GM19328 (cell line): ENCODE data around the gene PLAC1.

ENCODE experiments used
- ATAC-seq: cut with Tn5 transposase; IDR thresholded peaks from one replicate; pipeline ENCODE4 v1.9.1; 2021; ENCODE audit warnings: mild to moderate bottlenecking, moderate library complexity; ENCODE audit not compliant: unreplicated experiment

The PLAC1 gene

DNA sequence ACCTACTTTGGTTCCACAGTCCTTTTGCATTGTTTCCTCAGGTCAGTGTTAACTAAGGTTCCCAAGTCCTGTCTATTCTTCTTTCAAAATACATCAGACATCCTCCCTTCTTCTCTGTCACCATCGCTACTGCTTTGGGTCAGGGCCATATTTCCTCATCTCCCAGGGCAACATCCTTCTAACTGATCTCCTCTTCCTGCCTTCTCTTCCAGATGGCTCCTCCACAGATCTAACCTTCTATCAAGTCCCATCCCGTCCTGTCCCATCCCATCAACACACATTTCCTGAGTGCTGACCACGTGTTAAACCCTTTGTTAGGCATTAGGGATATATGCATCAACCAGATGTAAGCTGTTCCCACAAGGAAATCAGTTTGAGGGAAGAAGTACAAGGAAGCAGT is 25.9 kb downstream of the PLAC1 start:
- ATAC-seq = no peak

DNA sequence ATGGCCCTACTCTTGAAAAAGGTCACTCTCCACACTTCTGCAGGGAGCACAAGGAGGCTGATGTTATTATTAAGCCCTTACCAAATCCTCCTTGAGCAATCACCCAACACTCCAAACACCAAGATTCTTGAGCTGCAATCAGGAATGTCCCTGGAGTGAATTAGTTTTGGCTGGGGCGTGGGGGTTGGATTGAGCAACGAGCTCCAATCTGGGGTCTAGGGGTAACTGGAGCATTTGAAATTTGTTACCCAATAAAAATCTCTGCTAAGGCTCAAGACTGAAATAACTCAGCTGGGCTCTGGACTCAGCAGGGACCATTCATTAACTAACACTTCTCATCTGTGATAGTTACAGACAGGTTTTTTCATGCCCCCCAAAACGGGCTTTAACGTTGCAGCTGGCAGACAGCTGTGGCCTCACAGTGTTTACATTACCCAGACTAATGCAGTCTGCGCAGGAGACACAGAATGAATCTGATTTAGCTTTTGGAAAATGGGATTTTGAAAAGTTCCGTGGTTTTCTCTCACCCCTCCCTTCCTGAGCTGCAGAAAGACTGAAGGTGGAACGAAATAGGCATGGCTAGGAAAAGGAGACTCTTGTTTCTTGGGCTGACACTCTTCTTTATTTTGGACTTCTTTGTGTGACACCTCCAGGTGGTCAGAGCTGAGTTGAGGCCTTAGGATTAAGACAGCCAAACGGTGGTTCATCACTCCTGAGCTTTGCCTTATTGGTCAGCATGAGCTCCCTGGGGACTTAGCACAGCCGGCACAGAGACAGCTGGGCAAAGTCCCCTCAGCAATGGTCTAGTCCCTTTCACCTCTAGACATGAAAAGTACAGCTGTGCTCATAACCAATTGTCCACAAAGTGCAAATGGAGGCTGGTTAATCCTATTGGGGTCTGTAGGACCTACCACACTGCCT is 26.6 kb downstream of the PLAC1 start:
- no peak for ATAC-seq

DNA sequence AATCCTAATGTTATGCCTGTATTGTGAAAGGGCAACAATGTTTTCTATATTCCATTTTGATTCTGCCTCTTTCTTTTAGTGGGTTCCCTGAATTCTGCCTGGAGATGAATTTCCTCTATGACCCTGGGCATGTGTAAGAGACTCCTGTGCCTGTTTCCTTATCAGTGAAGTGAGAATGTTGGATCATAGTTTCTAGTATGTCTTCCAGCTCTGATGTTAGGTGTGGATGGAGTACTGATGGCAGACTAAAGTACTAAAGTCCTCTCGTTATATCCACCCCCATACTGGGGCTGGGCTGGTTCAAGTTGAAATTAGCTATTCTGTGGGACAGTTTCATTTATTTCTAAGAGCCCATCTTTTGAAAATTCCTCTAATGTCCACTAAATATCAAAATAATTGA is 29.6 kb downstream of the PLAC1 start:
- no peak for ATAC-seq

DNA sequence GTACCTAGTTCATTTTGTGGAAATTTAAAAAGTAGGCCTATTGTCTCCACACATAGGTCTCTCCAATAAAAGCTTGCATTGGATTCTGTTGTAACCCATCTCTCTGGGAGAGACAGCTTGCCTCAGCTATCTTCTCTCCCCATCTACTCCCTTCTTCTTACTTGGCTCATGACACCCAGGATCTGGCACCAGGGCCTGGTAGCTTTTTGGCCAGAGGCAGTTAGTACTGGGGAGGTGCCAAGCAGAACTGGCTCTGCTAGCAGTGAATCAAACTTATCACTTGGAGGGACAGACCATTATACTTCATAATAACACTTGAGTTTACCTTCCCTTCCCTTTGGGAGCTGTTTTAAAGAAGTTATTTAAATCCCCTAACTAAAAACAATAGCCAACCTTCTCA is 31.8 kb downstream of the PLAC1 start:
- no peak for ATAC-seq

DNA sequence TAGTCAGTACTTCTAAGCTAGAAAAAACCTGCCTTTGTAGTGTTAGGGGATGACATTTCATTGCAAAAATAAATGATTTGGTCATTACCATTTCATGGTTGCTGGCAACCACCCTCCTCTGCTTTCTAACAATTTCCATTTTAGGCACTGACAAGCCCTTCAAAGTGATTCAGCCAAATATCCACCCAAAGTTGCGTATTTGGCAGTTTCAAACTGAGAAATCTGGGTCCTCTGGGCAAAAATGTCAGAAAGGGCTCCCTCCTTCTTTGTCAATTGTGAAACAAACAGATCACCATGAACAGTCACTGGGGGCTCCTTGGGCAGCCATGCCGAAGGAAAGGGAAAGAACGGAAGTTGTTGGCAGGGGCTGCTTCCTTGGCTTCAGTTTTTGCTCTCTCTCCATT is 33.0 kb downstream of the PLAC1 start:
- no peak for ATAC-seq

DNA sequence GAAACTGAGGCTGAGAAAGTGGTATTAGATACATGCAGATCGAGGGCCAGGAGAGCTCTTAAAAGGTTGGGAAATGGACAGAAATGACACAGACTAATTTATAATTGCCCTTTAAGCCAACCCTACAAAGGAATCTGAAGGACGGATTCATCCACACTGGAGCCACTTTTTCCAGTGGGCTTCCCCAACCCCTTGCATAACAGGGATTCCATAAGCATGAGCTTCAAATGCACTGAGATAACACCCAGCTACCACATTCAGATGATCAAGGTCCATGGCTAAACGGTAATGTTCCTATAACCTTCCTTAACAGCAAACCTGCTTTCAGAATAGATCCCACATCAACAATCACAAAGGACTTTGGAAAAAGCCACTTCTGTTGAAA is 34.2 kb downstream of the PLAC1 start:
- no peak for ATAC-seq

DNA sequence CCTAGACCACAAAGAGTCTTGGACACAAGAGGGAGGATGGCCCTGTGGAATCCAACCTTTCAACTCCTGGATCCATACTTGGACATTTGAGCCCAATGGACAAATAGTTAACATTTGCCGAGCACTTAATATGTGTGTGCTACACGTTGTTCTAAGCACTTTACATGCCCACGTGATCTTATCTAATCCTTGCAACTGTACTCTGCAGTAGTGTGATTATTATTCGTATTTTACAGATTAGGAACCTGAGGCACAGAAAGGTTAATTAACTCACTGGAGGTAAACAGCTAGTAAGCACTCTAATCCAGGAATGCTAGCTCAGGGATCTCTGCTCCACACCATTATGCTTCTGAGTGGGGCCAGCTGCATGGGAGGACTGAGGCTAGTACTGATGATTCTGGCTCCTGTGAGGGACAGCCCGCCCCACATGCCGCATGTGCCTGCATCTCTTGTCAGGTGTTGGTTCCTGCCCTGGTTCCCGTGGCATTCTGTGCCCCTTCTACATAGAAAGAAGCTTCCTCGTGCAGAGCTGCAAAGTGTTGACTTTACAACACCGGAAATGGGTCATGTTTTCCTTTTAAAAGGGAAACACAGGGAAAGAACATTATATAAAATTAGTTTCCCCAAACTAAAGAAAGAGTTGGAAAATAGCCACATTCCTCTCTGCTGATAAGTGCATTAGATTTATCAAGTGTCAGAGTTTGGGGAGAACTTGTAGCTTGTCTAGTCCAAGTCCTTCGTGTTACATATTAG is 34.8 kb downstream of the PLAC1 start:
- ATAC-seq = no peak

DNA sequence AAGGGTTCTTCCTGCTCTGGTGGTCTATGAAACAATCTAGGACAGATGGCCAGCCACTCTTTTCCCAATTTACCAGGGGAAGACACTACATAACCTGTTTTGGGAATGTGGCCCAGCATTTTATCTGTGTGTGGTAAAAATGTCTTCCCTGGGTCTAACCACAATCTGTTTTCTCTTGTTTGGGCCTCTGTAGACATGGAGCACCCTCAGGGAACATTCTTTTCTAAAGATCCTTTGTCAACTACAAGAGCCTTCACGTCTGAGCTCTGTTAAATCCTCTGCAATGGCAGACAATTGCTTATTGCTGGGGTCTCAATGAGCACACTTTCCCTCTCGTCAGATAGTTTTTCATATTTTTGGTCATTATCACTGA is 35.5 kb downstream of the PLAC1 start:
- no peak for ATAC-seq

DNA sequence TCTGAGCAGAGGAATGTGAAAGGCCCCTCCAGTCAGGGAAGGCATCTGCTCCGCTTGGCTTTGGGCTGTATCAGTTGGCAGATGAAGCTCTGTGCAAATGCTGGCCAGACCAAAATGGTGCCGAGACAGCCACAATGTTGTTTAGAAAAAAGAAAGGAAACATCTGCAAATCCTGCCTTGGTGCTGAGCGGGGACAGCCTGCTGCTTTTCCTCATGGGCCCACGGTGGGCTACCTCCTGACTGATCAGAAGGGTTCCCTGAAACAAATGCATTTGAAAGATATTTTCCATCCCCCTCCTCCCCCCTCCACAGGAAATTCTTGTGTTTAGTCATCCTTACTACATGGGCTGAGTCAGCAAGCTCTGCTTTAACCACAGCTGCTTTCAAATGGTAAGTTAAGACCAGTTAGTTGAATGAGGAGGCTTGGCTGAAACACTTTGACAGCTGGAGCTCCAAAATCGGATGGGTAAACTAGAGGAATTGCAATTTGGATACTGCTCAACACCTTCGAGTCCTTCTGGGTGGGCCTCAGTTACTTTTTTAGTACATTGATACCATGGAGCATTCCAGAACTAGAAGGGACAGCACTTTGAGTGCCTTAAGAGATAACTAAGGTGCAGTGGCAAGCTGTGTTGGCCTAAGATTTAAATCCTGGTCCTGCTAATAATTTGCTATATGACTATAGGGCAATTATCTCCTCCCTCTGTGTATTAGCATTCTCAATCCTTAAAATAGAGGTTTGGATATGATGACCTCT is 36.0 kb downstream of the PLAC1 start:
- ATAC-seq = peak; percentile 78

DNA sequence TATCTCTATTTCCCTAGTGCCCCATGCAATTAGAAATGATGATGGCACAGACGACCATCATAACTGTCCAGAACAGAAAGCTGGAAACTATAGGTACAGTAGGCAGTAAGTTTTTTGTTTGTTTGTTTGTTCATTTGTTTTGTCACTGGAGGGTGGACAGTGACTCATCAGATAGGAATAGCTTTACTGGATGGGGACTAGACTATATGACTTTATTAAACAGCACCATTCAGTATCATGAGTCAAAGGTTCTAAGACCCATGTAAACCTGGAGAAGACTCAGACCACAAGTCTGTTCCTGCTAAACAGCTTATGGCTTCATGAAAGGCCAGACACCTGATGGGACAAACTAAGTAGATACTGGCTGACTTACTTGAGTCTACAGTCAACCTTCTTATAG is 38.4 kb downstream of the PLAC1 start:
- ATAC-seq = no peak

DNA sequence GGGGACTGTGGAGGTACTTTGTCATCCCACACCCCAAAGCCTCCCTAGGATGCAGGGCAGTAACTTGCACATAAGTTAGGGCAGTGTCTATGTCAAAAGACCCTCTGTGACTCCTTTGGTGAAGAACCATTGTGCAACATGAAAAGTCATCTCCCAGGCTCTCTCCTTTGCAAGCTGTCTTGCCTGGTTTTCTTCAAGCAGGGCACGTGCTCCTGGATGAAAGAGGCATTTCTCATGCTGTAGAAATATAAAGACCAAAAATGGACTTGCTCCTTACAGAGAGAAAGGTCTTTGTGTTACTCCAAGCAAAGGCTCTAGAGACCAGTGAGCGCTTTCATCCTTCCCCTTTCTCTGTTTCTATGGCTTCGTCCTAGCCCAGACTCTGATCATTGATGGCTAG is 44.9 kb downstream of the PLAC1 start:
- no peak for ATAC-seq

DNA sequence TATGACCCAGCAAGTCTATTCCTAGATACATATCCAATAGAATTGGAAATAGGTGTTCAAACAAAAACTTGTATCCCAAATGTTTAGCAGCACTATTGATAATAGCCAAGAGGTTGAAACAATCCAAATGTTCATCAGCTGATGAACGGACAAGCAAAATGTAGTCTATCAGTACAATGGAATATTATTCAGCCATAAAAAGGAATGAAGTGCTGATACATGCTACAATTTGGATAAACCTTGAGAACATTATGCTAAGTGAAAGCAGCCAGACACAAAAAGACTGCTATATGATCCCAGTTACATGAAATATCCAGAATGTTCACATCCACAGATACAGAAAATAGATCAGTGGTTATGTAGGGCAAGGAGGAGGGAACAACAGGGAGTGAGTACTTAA is 50.1 kb downstream of the PLAC1 start:
- ATAC-seq = no peak

DNA sequence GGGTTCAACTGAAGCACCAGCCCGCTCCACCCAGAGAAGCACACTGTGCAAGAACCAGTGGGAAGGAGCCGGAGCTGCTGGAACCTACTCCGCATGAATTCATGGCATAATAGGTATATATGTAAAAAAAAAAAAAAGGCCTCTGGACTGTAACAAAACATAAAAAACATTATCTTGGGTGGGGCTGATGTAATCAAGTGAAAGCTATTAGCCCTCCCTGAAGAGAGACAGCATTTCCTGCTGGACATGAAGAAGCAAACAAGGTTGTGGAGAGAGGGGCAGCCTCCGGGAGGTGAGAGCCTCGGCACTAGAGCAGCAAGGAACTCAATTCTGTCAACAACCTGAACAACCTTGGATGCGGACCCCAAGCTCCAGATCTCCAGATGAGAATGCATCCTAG is 50.7 kb downstream of the PLAC1 start:
- ATAC-seq = no peak

DNA sequence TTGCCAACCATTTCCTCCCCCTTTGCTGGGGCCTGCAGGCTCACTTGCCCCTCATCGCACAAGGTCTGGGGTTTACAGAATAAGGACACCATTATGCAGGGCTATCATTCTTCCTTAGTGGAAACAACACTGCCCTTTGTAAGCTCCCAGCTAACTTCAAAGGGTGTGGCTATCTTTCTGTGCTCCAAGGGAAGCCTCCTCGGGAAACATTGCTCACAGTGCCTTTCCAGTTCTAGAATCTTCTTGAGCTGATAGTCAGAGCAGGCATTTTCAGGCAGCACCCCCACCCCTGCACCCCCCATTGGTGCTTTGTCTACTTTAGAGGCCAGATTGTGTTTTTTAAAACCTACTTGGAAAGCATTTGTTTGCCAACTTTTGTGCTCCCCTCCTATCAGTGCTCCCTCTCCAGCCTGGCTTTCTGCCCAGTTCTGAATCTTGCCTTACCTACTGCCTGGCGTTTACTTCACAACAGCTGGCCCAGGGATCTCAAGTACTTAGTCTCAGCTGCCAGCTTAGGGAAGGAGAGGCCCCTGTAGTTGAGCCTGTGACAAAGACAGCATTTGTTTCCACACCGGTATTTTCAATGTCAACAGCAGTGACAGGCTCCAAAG is 53.5 kb downstream of the PLAC1 start:
- no peak for ATAC-seq

DNA sequence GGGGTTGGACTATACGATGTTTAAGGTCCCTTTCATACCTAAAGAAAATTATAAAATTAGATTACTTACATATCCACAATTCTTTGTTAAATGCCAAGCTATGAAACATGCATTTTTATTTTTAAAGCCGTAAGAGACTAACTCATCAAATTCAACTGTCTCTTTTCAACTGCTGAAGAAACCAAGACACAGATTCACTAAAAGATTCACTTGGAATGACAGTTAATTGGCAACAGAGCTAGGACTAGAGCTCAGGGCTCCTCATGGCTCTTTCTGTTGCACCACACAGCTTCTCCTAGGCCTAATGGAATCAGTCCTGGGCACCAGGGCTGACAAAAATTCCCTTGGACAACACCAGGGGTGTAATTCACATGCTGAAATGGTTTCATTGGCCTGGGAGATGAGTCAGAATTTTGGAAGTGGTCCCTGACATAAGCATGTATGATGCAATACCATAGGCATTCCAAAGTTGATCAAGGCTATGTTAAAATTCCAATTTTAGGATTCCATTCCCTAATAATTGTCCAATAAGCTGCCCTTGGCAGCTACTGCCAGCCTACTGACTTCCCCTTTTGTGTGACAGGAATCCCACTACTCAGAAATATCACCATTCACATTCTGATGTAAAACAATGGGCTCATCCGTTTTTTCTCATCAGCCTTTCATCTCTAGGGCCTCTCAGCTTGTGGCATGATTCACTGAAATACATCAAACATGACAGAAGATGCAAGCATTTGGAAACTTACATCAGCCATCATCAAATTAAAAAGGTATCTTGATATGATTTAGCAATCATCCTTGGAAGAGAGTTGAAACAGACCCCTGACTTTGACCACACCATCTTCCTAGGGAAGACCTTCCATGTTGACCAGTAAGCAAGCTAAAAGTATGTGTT is 54.2 kb downstream of the PLAC1 start:
- no peak for ATAC-seq

DNA sequence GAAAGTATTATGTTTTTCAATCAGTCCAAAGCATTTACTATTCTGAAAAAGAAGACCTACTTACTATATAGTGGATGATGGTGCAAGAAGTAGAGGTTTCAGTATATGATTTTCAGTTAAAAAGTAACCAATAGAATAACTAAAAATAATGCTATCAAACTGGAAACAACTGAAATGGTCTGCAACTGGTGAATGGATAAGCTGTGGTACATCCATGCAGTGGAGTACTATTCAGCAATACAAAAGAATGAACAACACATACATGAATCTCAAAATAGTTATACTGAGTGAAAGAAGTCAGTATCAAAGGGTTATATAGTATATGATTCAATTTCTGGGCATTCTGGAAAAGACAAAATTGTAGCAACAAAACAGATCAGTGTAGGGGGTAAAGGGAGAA is 55.9 kb downstream of the PLAC1 start:
- ATAC-seq = no peak

DNA sequence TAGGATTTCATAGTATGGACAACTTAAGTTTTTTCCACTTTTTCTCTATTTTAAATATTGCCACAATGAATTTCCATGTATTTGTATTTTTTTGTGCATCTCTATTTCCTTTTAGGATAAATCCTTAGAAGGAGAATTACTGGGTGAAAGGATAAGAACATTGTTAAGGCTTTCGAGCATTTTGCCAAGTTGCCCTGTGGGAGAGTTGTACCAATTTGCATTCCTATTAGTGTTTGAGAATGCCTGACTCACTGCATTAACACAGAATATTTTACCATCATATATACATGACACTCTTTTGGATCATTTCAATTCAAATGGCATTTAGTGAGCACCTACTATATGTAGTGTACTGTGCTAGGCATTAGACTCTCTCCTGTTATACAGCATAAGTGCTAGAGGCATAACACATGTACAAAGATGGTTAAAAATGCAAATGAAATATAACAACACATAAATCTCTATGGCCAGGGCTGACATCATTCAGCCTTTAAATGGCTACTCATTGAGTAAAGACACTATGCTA is 57.0 kb downstream of the PLAC1 start:
- ATAC-seq = no peak

DNA sequence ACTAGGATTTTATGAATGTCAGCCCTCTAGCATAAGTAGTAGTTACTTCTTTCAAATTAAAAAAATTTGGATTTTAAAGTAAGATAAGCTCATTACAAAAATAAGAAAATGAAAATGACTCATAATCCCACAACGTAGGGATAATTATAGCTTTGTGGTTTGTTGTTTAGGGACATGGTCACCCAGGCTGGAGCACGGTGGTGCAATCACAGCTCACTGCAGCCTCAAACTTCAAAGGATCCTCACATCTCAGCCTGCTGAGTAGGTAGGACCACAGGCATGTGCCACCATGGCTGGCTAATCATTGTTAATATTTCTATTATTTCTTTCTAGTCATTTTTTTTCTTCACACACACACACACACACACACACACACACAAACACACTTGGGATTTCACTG is 57.6 kb downstream of the PLAC1 start:
- ATAC-seq = no peak

DNA sequence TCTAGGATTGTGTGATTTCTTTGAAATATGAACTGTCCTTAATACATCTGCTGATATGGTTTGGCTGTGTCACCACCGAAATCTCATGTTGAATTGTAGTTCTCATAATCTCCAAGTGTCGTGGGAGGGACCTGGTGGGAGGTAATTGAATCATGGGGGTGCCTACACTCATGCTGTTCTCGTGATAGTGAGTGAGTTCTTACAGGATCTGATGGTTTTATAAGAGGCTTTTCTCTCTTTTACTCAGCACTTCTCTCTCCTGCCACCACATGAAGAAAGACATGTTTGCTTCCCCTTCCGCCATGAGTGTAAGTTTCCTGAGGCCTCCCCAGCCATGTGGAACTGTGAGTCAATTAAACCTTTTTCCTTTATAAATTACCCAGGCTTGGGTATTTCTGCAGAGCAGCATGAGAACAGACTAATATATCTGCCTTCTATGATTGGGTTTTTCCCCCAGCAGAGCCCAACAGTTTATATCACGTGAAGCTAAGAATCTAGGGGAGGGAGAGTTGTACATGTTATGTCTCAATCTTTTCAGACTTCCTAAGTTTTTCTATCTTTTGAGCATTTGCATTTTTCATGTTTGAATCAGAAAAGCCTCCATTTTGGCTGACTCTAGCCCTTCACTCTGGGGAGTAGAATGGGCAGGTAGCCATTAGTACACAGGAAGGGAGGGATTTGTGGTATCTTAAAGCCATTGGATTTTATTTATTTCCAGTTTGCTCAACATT is 58.9 kb downstream of the PLAC1 start:
- no peak for ATAC-seq
